Liver (tissue), 9 donors: ENCODE data around the gene CCNK. TPM values are rescaled to one million over a fixed set of nuclear protein-coding genes. Genes with fewer than 3 reads are reported as not detected.

Experiments used
- DNase-seq: peaks from one replicate; pipeline ENCODE4 v3.0.0-alpha.2; 2017; ENCODE audit warnings: low spot score
- H3K27ac ChIP-seq, 2 donors: one replicate each; pipeline ENCODE4 v1.7.0; 2013; ENCODE audit warnings: inconsistent platforms in 2 of 2, low read length in 2 of 2, control low read depth in 1 of 2, low read depth in 1 of 2, mild to moderate bottlenecking in 1 of 2
- H3K27me3 ChIP-seq, 4 donors: one replicate each; pipeline versions ENCODE4 v1.6.1 to v1.7.0; 2013; ENCODE audit warnings: low read length in 3 of 4, inconsistent platforms in 1 of 4, mild to moderate bottlenecking in 1 of 4, moderate library complexity in 1 of 4; ENCODE audit not compliant: control insufficient read depth in 4 of 4, insufficient read depth in 4 of 4
- H3K36me3 ChIP-seq, 4 donors: one replicate each; pipeline versions ENCODE4 v1.6.1 to v1.7.0; 2013; ENCODE audit warnings: low read length in 3 of 4, mild to moderate bottlenecking in 3 of 4, low read depth in 1 of 4, moderate library complexity in 1 of 4; ENCODE audit not compliant: control insufficient read depth in 4 of 4, insufficient read depth in 3 of 4
- H3K4me1 ChIP-seq, 4 donors: one replicate each; pipeline versions ENCODE4 v1.6.1 to v1.7.0; 2013; ENCODE audit warnings: low read length in 3 of 4, mild to moderate bottlenecking in 3 of 4, moderate library complexity in 1 of 4; ENCODE audit not compliant: control insufficient read depth in 4 of 4, insufficient read depth in 4 of 4
- H3K4me3 ChIP-seq, 3 donors: one replicate each; pipeline versions ENCODE4 v1.6.1 to v1.7.0; 2013; ENCODE audit warnings: low read length in 3 of 3, control low read depth in 1 of 3, low read depth in 1 of 3, mild to moderate bottlenecking in 1 of 3
- H3K9ac ChIP-seq, 2 donors: one replicate each; pipeline ENCODE4 v1.7.0; 2013; ENCODE audit warnings: low read length in 2 of 2, mild to moderate bottlenecking in 2 of 2, moderate library complexity in 2 of 2, control low read depth in 1 of 2, low read depth in 1 of 2
- H3K9me3 ChIP-seq, 4 donors: one replicate each; pipeline versions ENCODE4 v1.6.1 to v1.7.0; 2013; ENCODE audit warnings: low read length in 3 of 4; ENCODE audit not compliant: control insufficient read depth in 4 of 4
- CTCF ChIP-seq: fragments of 150-350 bp; IDR thresholded peaks from 2 replicates; pipeline ENCODE4 v1.5.1; 2017; ENCODE audit warnings: improper control_type of control experiment, low read depth, low read length; ENCODE audit not compliant: missing input control
- EGR1 ChIP-seq, 2 donors: IDR thresholded peaks; 2 replicates each; pipeline ENCODE4 v1.6.1; 2016 to 2018; ENCODE audit warnings: antibody characterized with exemption in 2 of 2, low read depth in 2 of 2
- FOXA2 ChIP-seq: IDR thresholded peaks from 2 replicates; pipeline ENCODE4 v1.6.1; 2016; ENCODE audit warnings: antibody characterized with exemption
- HNF4G ChIP-seq: IDR thresholded peaks from 2 replicates; pipeline ENCODE4 v1.6.1; 2016; ENCODE audit warnings: antibody characterized with exemption
- JUND ChIP-seq, 2 donors: IDR thresholded peaks; 2 replicates each; pipeline ENCODE4 v1.6.1; 2016; ENCODE audit warnings: antibody characterized with exemption in 2 of 2
- MAX ChIP-seq: IDR thresholded peaks from 2 replicates; pipeline ENCODE4 v1.6.1; 2016; ENCODE audit warnings: antibody characterized with exemption
- NR2F2 ChIP-seq: IDR thresholded peaks from 2 replicates; pipeline ENCODE4 v1.6.1; 2016; ENCODE audit warnings: antibody characterized with exemption
- RAD21 ChIP-seq, 2 donors: IDR thresholded peaks; 2 replicates each; pipeline ENCODE4 v1.6.1; 2016; ENCODE audit warnings: antibody characterized with exemption in 2 of 2, mild to moderate bottlenecking in 2 of 2
- RXRA ChIP-seq, 2 donors: IDR thresholded peaks; 2 replicates each; pipeline ENCODE4 v1.6.1; 2017 to 2018; ENCODE audit warnings: antibody characterized with exemption in 2 of 2, mild to moderate bottlenecking in 1 of 2
- SP1 ChIP-seq: IDR thresholded peaks from 2 replicates; pipeline ENCODE4 v1.6.1; 2018; ENCODE audit warnings: antibody characterized with exemption, mild to moderate bottlenecking
- TAF1 ChIP-seq: conservative IDR thresholded peaks from 2 replicates; pipeline ENCODE4 v1.6.1; 2016; ENCODE audit warnings: antibody characterized with exemption, mild to moderate bottlenecking
- YY1 ChIP-seq: IDR thresholded peaks from 2 replicates; pipeline ENCODE4 v1.6.1; 2016; ENCODE audit warnings: antibody characterized with exemption, mild to moderate bottlenecking
- WGBS: extraction: QIAGEN DNeasy Blood & Tissue Kit; methylation state at CpG from one replicate; pipeline ENCODE4 v1.1.7; 2013; 5-methylcytosine and 5-hydroxymethylcytosine counted together
- polyA plus RNA-seq, 2 donors: library from polyadenylated mRNA; stranded (reverse) in 1 of 2; unstranded in 1 of 2; fragments of 200-250 nt in 1 of 2; fragments of >200 nt in 1 of 2; fragmentation: Nextera tagmentation in 1 of 2; extraction: Ambion mirVana in 1 of 2; gene quantifications; one replicate each; pipeline versions ENCODE4 v1.2.1 to v1.2.3, GENCODE V29; 2013 to 2015
- total RNA-seq, 2 donors: library from RNA; depleted of rRNA; stranded (reverse); fragments of >200 nt; gene quantifications; one replicate each; pipeline ENCODE4 v1.2.3, GENCODE V29; 2014
- donor health status: healthy.
- donor health status: healthy.
- donor health status: healthy.
- donor health status: healthy.
- donor health status: healthy.

CCNK gene
- total and polyA plus RNA-seq, 4 donors = 7.7 to 33.4 (median 13.2) TPM

GRCh38 chr14:99534333-99534732 is 53.1 kb downstream of the CCNK start (continued):
- no peak for TF ChIP-seq MAX

- no peak for DNase-seq
- Histone ChIP-seq H3K4me1 (peaks cover 6 to 20% (median 12%) of the 10 kb centered on the region in 4 donors), H3K36me3 (no peaks in the 10 kb centered on the region), H3K27ac (no peak overlapping the region), H3K9me3 (no peaks in the 10 kb centered on the region), H3K4me3 (no peak overlapping the region), H3K9ac (no peak overlapping the region), H3K27me3 (no peaks in the 10 kb centered on the region)
- TF ChIP-seq RAD21 (IDR thresholded peaks at IDR 0.05) = no peak
- no peak for TF ChIP-seq MAX
- no peak for TF ChIP-seq NR2F2
- no peak for TF ChIP-seq CTCF
- no peak for TF ChIP-seq EGR1 (IDR thresholded peaks at IDR 0.05; ENCODE audit: low read depth in 2 of 2)
- TF ChIP-seq HNF4G = no peak
- no peak for TF ChIP-seq SP1
- WGBS = 91% methylated on average over 13 of the region's 13 CpGs
Measured at GRCh38 chr14:99534863-99535262, 53.7 kb downstream of the CCNK start.

- peaks cover 2 to 15% (median 8%) of the 10 kb centered on the region in 4 donors for H3K4me1 ChIP-seq
- 94% methylated on average over 8 of the region's 8 CpGs for WGBS
Measured at GRCh38 chr14:99535448-99535847, 54.2 kb downstream of the CCNK start.

More at GRCh38 chr14:99535448-99535847, 54.2 kb downstream of the CCNK start:
- H3K27ac ChIP-seq = no peak overlapping the region
- no peak overlapping the region for H3K4me3 ChIP-seq
- no peak overlapping the region for H3K9ac ChIP-seq
- TF ChIP-seq NR2F2 (no peak), FOXA2 (no peak), RXRA (IDR thresholded peaks at IDR 0.05) (no peak), JUND (IDR thresholded peaks at IDR 0.05) (no peak), YY1 (no peak), HNF4G (no peak), CTCF (no peak), TAF1 (no peak), MAX (no peak)
- DNase-seq = no peak
- no peaks in the 10 kb centered on the region for H3K27me3 ChIP-seq
- no peaks in the 10 kb centered on the region for H3K9me3 ChIP-seq
- no peaks in the 10 kb centered on the region for H3K36me3 ChIP-seq
